ENCODE measurements around the gene RALGDS. TPM values are rescaled to one million over a fixed set of nuclear protein-coding genes. Genes with fewer than 3 reads are reported as not detected.
"Not testable (repeated sequence)": the region's sequence is repeated elsewhere in the genome, so short reads cannot be mapped to it uniquely, and the experiment has no call there.

RALGDS gene
- total RNA-seq, 2 experiments from 2014 or later = 29.5 to 32.5 TPM

GRCh38 chr9:133081957-133082644, 38.9 kb downstream of the RALGDS start:
- intact Hi-C loops (cut with micrococcal nuclease); H3K4me1 Mint-ChIP-seq (ENCODE audit: low read depth); H3K4me3 Mint-ChIP-seq; DNase-seq; H3K36me3 Mint-ChIP-seq (ENCODE audit: low read depth); H3K9me3 Mint-ChIP-seq; H3K27ac Mint-ChIP-seq; CTCF ChIA-PET; H3K27me3 Mint-ChIP-seq (ENCODE audit: low read depth): not testable (repeated sequence)

GRCh38 chr9:133080786-133081779, 40.0 kb downstream of the RALGDS start:
- H3K4me1 Mint-ChIP-seq (ENCODE audit: low read depth); CTCF ChIA-PET; H3K4me3 Mint-ChIP-seq; H3K27ac Mint-ChIP-seq; intact Hi-C loops (cut with micrococcal nuclease); DNase-seq; H3K36me3 Mint-ChIP-seq (ENCODE audit: low read depth); H3K9me3 Mint-ChIP-seq; H3K27me3 Mint-ChIP-seq (ENCODE audit: low read depth): not testable (repeated sequence)

- H3K4me3 Mint-ChIP-seq = no peak overlapping the region
- H3K27ac Mint-ChIP-seq = no peak overlapping the region
- H3K4me1 Mint-ChIP-seq (ENCODE audit: low read depth) = no peaks in the 10 kb centered on the region
- CTCF ChIA-PET = no interaction called here
- H3K9me3 Mint-ChIP-seq = no peaks in the 10 kb centered on the region
- intact Hi-C loops (cut with micrococcal nuclease) = no loop called here
- DNase-seq = no peak
- H3K27me3 Mint-ChIP-seq (ENCODE audit: low read depth) = no peaks in the 10 kb centered on the region
- H3K36me3 Mint-ChIP-seq (ENCODE audit: low read depth) = no peaks in the 10 kb centered on the region
Observed at GRCh38 chr9:133080161-133080560, 40.9 kb downstream of the RALGDS start.

GRCh38 chr9:133078486-133078885, 42.6 kb downstream of the RALGDS start:
- Mint-ChIP-seq H3K4me1 (ENCODE audit: low read depth) (no peaks in the 10 kb centered on the region), H3K9me3 (no peaks in the 10 kb centered on the region), H3K4me3 (no peak overlapping the region), H3K36me3 (ENCODE audit: low read depth) (no peaks in the 10 kb centered on the region), H3K27me3 (ENCODE audit: low read depth) (no peaks in the 10 kb centered on the region), H3K27ac (no peak overlapping the region)
- CTCF ChIA-PET = interaction anchor here (1.0 to 1.2 kb wide), 3 partner anchors 52 to 104 kb away, joined by 3 to 5 read pairs (median 3); no protein-coding TSS in a partner anchor
- intact Hi-C loops (cut with micrococcal nuclease) = no loop called here
- DNase-seq = no peak

- CTCF ChIA-PET = no interaction called here
- Mint-ChIP-seq H3K36me3 (ENCODE audit: low read depth) (no peaks in the 10 kb centered on the region), H3K4me1 (ENCODE audit: low read depth) (no peaks in the 10 kb centered on the region), H3K4me3 (no peak overlapping the region), H3K27ac (no peak overlapping the region), H3K9me3 (no peaks in the 10 kb centered on the region), H3K27me3 (ENCODE audit: low read depth) (no peaks in the 10 kb centered on the region)
- intact Hi-C loops (cut with micrococcal nuclease) = no loop called here
- no peak for DNase-seq
Observed at GRCh38 chr9:133076691-133077090, 44.3 kb downstream of the RALGDS start.

- H3K27me3 Mint-ChIP-seq (ENCODE audit: low read depth) = no peaks in the 10 kb centered on the region
- H3K4me3 Mint-ChIP-seq = no peak overlapping the region
- H3K9me3 Mint-ChIP-seq = no peaks in the 10 kb centered on the region
- CTCF ChIA-PET = interaction anchor here (0.7 to 1.4 kb wide), 3 partner anchors 12 to 68 kb away, joined by 3 to 6 read pairs (median 4); no protein-coding TSS in a partner anchor
- H3K36me3 Mint-ChIP-seq (ENCODE audit: low read depth) = no peaks in the 10 kb centered on the region
- intact Hi-C loops (cut with micrococcal nuclease) = no loop called here
- no peaks in the 10 kb centered on the region for H3K4me1 Mint-ChIP-seq (ENCODE audit: low read depth)
- DNase-seq = no peak
- H3K27ac Mint-ChIP-seq = no peak overlapping the region
Observed at GRCh38 chr9:133075925-133076630, 45.0 kb downstream of the RALGDS start.

GRCh38 chr9:133074111-133074651, 46.9 kb downstream of the RALGDS start:
- DNase-seq = no peak
- Mint-ChIP-seq H3K27ac (no peak overlapping the region), H3K36me3 (ENCODE audit: low read depth) (no peaks in the 10 kb centered on the region), H3K27me3 (ENCODE audit: low read depth) (no peaks in the 10 kb centered on the region), H3K9me3 (no peaks in the 10 kb centered on the region), H3K4me1 (ENCODE audit: low read depth) (no peaks in the 10 kb centered on the region), H3K4me3 (no peak overlapping the region)
- intact Hi-C loops (cut with micrococcal nuclease) = no loop called here
- CTCF ChIA-PET = interaction anchor here (0.8 kb wide), 1 partner anchor 70 kb away, joined by 3 read pairs; no protein-coding TSS in a partner anchor

- Mint-ChIP-seq H3K36me3 (ENCODE audit: low read depth) (no peaks in the 10 kb centered on the region), H3K27me3 (ENCODE audit: low read depth) (no peaks in the 10 kb centered on the region), H3K9me3 (no peaks in the 10 kb centered on the region), H3K27ac (no peak overlapping the region), H3K4me1 (ENCODE audit: low read depth) (no peaks in the 10 kb centered on the region), H3K4me3 (no peak overlapping the region)
- intact Hi-C loops (cut with micrococcal nuclease) = no loop called here
- CTCF ChIA-PET = interaction anchor here (0.8 kb wide), 1 partner anchor 71 kb away, joined by 3 read pairs; no protein-coding TSS in a partner anchor
- no peak for DNase-seq
Observed at GRCh38 chr9:133073086-133074014, 47.7 kb downstream of the RALGDS start.

- intact Hi-C loops (cut with micrococcal nuclease); CTCF ChIA-PET; DNase-seq; H3K27ac Mint-ChIP-seq; H3K4me3 Mint-ChIP-seq; H3K9me3 Mint-ChIP-seq; H3K27me3 Mint-ChIP-seq (ENCODE audit: low read depth); H3K36me3 Mint-ChIP-seq (ENCODE audit: low read depth); H3K4me1 Mint-ChIP-seq (ENCODE audit: low read depth): not testable (repeated sequence)
Observed at GRCh38 chr9:133072210-133072609, 48.8 kb downstream of the RALGDS start.

- CTCF ChIA-PET = no interaction called here
Observed at GRCh38 chr9:133071484-133072150, 49.4 kb downstream of the RALGDS start.

GRCh38 chr9:133070985-133071384, 50.1 kb downstream of the RALGDS start:
- CTCF ChIA-PET; DNase-seq; intact Hi-C loops (cut with micrococcal nuclease); H3K4me3 Mint-ChIP-seq; H3K9me3 Mint-ChIP-seq; H3K27me3 Mint-ChIP-seq (ENCODE audit: low read depth); H3K27ac Mint-ChIP-seq; H3K36me3 Mint-ChIP-seq (ENCODE audit: low read depth); H3K4me1 Mint-ChIP-seq (ENCODE audit: low read depth): not testable (repeated sequence)

More at GRCh38 chr9:133071484-133072150, 49.4 kb downstream of the RALGDS start:
- intact Hi-C loops (cut with micrococcal nuclease) = no loop called here
- H3K4me1 Mint-ChIP-seq (ENCODE audit: low read depth) = no peaks in the 10 kb centered on the region
- no peak overlapping the region for H3K27ac Mint-ChIP-seq
- H3K36me3 Mint-ChIP-seq (ENCODE audit: low read depth) = no peaks in the 10 kb centered on the region
- no peak for DNase-seq
- H3K4me3 Mint-ChIP-seq = no peak overlapping the region
- H3K27me3 Mint-ChIP-seq (ENCODE audit: low read depth) = no peaks in the 10 kb centered on the region
- H3K9me3 Mint-ChIP-seq = no peaks in the 10 kb centered on the region
